ENCODE results near the gene SPAG9.

GRCh38 chr17:50925296-50925891, 195.3 kb downstream of the SPAG9 start:
- TF ChIP-seq POLR2A (IDR thresholded peaks at IDR 0.05) (no peak), CTCF (IDR thresholded peaks at IDR 0.05) (no peak), EP300 (IDR thresholded peaks at IDR 0.05) (no peak)
